HG03135 (cell line): Measurements from ENCODE around the gene ZNF691.

Source experiments
- ATAC-seq: cut with Tn5 transposase; IDR thresholded peaks from one replicate; pipeline ENCODE4 v1.9.1; 2021; ENCODE audit warnings: mild to moderate bottlenecking, moderate library complexity; ENCODE audit not compliant: unreplicated experiment

Gene ZNF691

DNA sequence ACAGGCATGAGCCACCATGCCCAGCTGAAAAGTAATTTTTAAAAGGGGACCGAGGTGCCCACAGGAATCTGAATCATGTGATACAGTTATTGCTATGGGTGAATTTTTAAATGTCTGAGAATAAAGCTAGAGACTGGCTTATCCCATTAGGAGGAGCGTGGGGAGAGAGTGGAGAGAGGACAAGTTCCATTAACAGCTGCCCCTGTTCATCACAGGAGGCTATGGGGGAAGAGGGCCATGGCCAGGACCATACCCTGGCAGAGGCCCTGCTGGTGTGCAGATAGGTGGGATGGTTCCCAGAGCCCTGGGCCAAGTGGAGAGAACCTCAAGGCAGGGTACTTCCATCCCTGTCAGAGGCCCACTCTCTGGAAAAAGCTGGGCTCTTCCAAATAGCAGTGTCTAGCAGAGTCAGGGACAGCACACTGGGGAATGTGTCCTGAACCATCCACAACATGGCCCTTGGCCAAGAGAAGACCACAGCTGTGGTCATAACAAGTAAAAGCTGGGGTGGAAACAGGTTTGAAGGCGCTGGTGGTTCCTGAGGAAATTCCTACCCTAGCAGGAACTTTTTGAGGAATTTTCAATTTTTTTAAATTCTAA, 13.7 kb upstream of the ZNF691 start:
- no peak for ATAC-seq

DNA sequence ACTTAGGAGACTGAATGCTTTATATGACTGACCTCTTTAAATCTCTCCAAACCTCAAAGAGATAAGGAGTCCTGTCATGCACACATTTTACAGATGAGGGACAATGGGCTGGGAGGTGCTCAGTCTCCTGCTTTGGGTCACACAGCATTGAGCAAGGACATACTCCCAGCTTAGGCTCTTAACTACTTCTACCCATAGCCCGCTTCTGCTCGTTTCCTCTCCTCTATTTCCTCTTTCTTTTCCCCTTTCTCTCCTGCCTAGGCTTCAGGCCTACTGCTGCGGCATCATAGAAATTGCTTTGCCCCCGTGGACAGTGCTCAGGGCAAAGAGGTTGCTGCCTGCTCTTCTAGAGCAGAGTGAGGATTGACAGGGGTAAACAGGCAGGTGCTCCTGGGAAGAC, 12.4 kb upstream of the ZNF691 start:
- no peak for ATAC-seq

DNA sequence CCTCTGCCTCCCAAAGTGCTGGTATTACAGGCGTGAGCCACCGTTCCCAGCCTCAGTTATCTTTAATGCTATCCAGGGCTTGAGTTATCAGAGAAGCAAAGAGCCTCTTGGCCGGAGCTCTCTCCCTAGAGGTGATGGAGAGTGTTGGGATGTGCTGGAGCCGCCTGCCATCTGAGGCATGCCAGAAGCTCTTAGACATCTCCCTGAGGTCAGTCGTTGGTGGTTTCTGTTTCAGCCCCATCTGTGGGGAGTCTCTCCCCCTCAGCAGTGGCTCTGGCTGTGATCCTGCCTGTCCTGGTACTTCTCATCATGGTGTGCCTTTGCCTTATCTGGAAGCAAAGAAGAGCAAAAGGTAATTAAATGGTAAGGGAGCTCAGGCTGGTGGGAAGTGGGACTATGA, 11.6 kb upstream of the ZNF691 start:
- no peak for ATAC-seq

GRCh38 chr1:42835422-42835821, 11.0 kb upstream of the ZNF691 start:
- no peak for ATAC-seq

DNA sequence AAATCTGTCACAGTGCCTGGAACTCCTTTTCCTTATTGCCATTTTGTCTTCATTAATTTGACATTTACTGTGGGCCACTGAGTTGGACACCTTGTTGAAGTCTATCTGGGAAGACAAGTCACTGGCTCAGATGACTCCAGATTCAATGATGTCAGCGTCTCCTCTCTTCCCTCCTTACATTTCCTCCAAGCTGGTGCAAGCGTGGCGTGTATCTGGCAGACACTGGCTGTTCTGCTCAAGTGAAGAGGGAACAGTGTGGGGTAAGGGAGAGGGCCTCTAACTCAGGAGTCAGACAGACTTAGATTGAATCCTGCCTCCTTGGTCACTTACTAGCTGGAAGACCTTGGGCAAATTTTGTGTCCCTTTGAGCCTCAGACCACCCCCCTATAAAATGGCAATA, 8.7 kb upstream of the ZNF691 start:
- ATAC-seq, result no peak

DNA sequence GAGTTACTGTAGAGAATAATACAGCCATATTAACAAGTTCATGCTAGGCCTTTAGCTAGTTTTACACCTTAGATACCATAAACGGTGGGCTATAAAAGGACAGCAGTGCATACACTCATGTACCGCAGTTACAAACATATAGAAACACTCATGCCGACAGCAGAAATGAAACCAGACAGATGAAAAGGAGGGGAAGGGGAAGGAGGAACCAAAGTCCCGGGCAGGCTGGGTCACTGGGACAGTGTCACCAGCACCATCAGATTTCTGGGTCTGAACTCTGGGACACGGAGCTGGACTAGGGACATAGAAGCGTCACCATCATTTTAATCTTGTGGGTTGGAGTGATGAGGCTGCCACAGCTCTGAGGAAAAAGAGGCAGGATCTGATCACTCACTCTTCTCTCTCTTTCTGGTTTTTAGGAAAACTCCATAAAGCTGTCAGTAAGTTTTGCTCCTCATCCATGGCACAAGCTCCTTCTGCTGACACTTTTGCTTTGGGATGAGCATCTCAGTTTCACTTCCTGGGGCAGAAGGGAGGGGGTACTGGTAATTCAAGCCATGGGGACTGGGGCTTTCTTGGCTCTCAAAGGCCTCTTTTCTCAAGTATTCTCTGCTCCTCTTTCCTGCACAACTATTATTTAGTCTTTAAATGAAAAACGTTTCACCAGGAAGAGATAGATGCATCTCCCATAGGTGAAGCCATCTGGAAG, 7.8 kb upstream of the ZNF691 start:
- ATAC-seq, result no peak

GRCh38 chr1:42841010-42841409, 5.4 kb upstream of the ZNF691 start:
- ATAC-seq, result no peak

DNA sequence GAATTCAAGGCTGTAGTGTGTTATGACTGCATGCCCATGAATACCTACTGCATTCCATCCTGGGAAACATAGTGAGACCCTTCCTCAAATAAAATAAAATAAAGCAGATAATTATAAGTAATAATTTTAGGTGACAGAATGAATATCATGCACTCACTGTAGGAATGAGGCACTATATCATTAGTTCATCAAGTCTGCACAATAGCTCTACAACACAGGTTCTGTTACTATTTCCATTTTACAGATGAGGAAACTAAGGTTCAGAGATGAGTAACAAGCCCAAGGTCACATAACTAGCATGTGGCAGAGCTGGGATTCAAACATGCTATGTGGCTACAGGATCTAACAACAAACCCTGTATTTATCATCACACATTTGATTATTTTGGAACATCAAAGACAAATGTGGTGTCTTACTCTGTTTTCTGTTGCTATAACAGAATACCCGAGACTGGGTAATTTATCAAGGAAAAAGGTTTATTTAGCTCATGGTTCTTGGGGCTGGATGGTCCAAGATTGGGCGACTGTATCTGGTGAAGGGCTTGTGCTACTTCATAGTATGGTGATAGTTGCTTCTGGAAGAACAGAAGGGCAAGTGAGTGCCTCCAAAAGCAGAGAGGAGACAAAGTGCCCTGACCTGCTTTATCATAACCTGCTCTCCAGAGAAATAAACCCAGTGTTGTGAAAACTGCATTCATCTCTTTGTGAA, 4.8 kb upstream of the ZNF691 start:
- no peak for ATAC-seq

DNA sequence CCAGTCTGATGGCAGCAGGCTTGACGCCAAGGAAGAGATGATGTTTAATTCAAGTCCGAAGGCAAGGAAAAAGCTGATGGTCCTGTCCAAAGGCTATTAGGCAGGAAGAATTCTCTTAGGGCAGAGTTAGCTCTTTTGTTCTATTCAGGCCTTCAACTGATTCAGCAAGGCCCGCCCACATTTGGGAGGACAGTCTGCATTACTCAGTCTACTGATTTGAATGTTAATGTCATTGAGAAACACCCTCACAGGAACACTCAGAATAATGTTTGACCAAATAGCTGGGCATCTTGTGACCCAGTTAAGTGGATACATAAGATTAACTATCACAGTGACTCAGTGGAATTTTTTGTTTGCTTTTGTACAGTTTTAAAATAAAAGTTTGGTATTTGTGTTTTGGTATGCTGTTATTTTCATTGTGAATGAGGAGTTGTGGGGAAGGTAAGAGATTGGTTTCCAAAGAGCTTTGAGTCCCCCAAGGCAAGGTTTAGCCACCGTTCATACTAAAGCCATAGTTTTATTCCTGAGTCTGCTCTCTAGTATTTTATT, 1.7 kb upstream of the ZNF691 start:
- ATAC-seq, result no peak

DNA sequence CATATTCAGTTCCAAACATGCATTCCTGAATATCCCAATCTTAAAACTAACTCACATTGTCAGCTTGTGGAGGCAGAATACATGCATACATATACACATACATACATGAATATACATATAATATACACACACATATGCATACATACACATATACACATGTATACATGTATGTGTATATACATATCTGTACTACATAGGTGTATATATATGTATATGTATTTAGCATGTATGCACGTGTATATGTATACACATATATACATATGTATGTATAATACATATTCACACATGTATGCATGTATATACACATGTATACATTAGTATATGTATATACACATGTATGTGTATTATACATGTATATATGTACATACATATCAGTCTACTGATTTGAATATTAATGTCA, 1.2 kb upstream of the ZNF691 start:
- no peak for ATAC-seq

DNA sequence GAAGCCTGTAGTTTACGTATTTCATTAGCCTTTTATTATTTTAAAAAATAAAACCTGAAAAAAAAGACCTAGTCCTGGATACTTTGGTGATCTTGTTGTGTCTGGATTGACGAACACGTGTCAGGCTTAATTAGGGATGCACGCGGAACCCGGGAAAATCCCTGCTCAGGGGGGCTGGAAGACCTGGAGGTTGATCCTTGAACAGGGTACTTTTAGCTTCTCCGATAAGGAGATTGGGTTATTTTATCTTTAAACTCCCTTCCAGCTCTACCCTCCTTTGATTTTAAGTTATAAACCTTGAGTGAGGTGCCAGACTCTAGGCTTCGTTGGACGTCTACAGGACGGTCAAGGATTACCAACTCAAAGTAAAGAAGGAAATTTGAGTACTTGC, 552 bp upstream of the ZNF691 start:
- peak; percentile 7 for ATAC-seq

DNA sequence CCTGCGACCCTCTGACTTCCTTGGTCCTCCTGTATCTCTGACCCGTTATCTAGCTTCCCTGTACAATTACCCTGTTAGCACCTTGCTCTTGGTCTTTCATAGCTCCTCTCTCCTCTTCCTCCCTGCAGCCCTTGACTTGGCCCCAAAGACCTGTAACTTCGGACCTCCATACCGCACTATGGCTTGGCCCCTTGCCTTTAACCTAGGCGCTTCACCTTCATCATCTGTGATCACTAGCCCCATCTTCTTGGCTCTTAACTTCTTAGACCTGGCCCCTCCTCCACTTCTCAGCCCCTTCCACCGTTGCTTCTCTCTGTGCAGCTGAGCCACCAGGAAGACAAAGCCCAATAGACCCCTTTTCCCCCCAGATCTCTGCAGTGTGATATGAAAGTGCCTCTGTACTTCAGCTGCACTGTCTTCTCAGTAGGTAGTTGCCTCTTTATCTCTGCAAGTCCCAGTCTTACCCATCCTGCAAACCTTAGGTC, 740 bp downstream of the ZNF691 start:
- no peak for ATAC-seq

- ATAC-seq, result no peak
These were observed 1.5 kb downstream of the ZNF691 start for GRCh38 chr1:42847721-42848460.

DNA sequence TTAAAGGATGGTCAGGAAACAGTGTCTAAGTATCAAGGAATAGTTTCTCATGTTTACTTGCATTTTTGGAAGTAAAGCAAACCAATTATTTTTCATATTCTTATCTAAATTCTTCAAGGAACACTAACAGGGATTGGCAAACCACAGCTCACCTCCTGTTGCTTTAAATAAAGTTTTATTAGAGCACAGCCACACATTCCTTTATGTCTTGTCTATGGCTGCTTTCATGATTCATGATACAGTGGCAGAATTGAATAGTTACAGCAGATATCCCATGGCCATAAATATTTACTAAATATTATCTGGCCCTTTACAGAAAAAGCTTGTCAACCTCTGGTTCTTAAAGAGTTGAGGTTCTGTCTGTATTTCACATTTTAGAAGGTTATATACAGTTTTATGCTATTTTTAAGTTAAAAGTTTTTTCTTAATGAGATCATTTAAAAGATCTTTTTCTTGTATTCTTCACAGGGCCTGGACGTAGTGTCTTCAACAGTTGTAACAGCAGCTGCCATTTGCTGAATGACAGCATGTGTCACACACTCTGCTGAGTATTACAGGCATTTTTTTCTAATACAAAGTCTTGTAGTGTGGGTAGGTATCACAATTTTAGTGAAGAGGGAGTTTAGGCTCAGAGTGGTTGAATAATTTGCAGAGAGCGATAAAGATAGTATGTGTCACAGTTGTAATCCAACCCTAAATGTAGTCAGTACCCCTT, 2.6 kb downstream of the ZNF691 start:
- ATAC-seq, result no peak

DNA sequence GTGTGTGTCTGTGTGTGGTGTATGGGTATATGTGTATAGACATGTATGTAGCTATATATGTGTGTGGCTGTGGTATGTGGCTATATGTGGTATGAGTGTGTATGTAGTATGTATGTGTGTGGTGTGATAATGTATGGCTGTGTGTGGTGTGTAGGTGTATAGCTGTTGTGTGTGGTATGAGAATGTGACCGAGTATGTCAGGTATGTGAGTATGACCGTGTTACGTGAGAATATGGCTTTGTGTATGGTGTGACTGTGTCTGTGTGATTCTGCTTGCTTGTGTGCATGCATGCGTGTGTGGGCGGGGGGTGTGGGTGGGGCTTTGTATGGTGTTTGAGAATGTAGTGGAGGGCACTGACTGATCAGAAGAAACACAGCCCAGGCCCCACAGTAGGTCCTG, 3.5 kb downstream of the ZNF691 start:
- no peak for ATAC-seq

DNA sequence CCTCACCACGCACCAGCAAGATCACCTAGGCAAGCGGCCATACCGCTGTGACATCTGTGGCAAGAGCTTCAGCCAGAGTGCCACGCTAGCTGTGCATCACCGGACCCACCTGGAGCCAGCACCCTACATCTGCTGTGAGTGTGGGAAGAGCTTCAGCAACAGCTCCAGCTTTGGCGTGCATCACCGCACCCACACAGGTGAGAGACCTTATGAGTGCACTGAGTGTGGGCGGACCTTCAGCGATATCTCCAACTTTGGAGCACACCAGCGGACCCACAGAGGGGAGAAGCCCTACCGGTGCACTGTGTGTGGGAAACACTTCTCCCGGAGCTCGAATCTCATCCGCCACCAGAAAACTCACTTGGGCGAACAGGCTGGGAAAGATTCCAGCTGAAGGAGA, 5.0 kb downstream of the ZNF691 start:
- no peak for ATAC-seq

DNA sequence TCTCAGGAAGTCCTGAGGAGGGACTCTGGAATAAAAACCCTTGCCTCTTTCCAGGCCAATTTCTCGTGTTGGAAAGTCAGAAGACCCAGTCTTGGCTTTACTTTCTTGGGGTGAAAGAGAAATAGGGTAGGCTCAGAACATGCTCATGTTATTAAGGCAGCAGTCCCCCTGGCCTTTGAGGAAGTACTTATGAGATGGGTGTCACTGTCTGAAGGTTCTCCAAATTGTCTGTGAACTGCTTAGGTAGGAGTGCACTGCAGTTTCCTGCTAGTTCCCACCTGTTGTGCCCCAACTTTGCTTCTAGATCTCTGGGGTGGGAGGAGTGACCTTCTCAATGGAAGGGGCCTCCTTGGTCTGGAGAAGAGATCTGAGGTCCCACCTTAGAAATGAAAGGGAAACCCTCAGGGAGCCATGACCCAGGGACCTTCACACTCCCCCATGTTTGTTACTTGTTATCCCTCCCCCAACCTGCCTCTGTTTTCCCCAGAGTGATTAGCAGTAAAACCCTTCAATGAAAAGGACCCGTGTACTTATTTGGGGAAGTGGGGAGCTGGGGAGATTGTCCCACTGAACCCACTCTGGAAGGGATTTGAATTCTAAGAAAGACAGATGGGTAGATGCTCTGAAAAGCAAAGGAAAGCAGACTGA, 5.7 kb downstream of the ZNF691 start:
- no peak for ATAC-seq

DNA sequence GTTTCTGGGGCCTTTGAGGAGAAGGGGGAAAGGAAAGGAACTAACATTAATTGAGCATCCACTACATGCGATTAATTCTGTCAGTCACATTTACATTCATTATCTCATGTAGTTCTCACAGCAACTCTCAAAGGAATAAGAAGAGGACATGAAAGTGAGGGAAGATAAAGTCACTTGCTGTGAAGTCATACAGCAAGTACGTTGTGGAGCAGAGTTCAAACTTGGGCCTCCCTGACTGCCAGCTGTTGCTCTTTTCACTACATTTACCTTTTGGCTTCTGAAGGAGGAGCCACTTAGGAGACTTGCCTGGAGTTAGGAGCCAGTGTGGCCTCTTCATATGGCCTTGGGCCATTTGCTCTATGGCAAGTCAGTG, 6.2 kb downstream of the ZNF691 start:
- ATAC-seq, result no peak

- ATAC-seq, result no peak
These were observed 6.9 kb downstream of the ZNF691 start for GRCh38 chr1:42853116-42853884.
